GM13977 (cell line): ENCODE results near the gene PARL.

Experiments
- DNase-seq: peaks from one replicate; pipeline ENCODE4 v3.0.0; 2012; ENCODE audit warnings: low spot score
- CTCF ChIP-seq: IDR thresholded peaks from 2 replicates; pipeline ENCODE4 v1.5.1; 2012; ENCODE audit warnings: mild to moderate bottlenecking, control low read depth; ENCODE audit not compliant: insufficient read depth; ENCODE audit errors: extremely low read depth, missing control alignments
- in situ Hi-C: fragments of 300-500 bp; cut with MboI; formaldehyde crosslinking; loops from one replicate; pipeline ENCODE4 v1.12.0; 2022; ENCODE audit warnings: low sequenced_read_pairs, low pct_unique_long_range_greater_than_20kb, mixed read lengths, inconsistent platforms; ENCODE audit not compliant: unreplicated experiment

PARL gene

DNA sequence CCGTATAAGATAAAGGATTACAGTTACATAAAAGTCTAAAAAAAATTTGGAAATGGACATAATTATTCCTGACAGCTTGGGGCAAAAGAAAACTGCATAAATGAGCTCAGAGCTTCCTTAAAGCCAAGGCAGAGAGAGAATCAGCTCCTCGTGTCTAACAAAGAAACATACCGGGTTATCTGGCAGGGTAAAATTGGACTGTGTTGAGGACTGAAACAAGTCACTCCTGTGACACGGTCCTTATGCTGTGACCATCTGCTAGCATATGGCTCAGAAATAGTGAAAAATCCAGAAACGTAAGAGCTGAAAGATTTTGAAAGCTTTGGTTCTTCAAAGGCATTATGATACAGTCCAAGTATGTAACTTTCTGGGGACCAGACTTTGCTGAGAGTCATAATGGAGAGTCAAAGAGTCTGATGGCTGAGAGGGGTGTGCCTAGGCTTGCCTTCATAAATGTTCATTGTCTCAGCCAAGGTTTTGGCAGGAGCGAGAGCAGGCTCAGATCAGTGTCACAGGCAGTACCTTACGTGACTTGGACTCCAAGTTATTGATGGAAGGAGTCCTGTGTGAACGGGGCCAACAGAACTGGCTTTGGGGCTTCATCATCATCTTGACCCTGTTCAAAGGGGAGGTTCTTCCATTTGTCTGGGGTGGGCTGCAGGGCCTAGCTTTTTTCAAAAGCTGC is 71.8 kb downstream of the PARL start:
- in situ Hi-C loops = no loop called here
- TF ChIP-seq CTCF = no peak

GRCh38 chr3:183811638-183812037 is 73.0 kb downstream of the PARL start:
- in situ Hi-C loops = no loop called here
- no peak for DNase-seq
- no peak for TF ChIP-seq CTCF

More for the DNA sequence above, 71.8 kb downstream of the PARL start:
- no peak for DNase-seq

GRCh38 chr3:183810643-183811594 is 73.8 kb downstream of the PARL start:
- in situ Hi-C loops = no loop called here
- TF ChIP-seq CTCF = no peak

DNA sequence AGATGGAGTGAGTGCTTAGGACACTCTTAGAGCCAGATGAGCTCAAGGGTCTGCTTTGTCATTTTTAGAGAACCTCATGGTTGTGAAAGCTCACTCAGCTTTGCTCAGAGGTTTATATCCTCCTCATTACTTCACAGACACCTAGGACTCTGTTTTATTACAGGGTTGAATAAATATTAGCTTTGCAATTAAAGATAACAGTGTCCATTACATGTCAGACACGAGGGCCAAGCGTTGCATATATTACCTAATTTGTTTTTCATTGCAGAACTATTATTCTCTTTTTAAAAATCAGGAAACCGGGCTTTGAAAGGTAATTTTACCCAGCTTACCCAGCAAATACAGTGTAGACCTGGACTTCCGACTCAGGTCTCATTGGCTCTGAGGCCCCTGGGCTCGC is 75.4 kb downstream of the PARL start:
- no peak for TF ChIP-seq CTCF
- in situ Hi-C loops = no loop called here
- no peak for DNase-seq

More at GRCh38 chr3:183810643-183811594, 73.8 kb downstream of the PARL start:
- DNase-seq = no peak

GRCh38 chr3:183808355-183808754 is 76.3 kb downstream of the PARL start:
- DNase-seq = no peak
- no peak for TF ChIP-seq CTCF
- in situ Hi-C loops = no loop called here

- no peak for DNase-seq
- TF ChIP-seq CTCF = no peak
- in situ Hi-C loops = no loop called here
Measured at GRCh38 chr3:183807881-183808280, 76.8 kb downstream of the PARL start.
